Kidney epithelial cell (primary cell): ENCODE data around the gene ABTB2. TPM values are rescaled to one million over a fixed set of nuclear protein-coding genes. Genes with fewer than 3 reads are reported as not detected.

Experiments
- DNase-seq: peaks from one replicate; pipeline ENCODE4 v3.0.0-alpha.2; 2010; ENCODE audit warnings: low read depth
- H3K27me3 ChIP-seq: 2 replicates; pipeline ENCODE4 v1.6.0; 2011; ENCODE audit warnings: low read length; ENCODE audit not compliant: control insufficient read depth, insufficient read depth
- H3K36me3 ChIP-seq: 2 replicates; pipeline ENCODE4 v1.5.1; 2011; ENCODE audit warnings: low read length; ENCODE audit not compliant: control insufficient read depth, insufficient read depth
- H3K4me3 ChIP-seq: 2 replicates; pipeline ENCODE4 v1.5.1; 2011; ENCODE audit warnings: low read depth, mild to moderate bottlenecking, control low read depth, low read length
- CTCF ChIP-seq: IDR thresholded peaks from 2 replicates; pipeline ENCODE4 v1.5.1; 2011; ENCODE audit warnings: mild to moderate bottlenecking, moderate library complexity, low read length, control low read depth, inconsistent platforms; ENCODE audit not compliant: insufficient read depth, poor library complexity, severe bottlenecking
- total RNA-seq: library from RNA; depleted of rRNA; stranded (reverse); fragments of >200 nt; gene quantifications from 2 replicates; pipeline ENCODE4 v1.2.3, GENCODE V29; 2015

The ABTB2 gene
- total RNA-seq, 1 donor from 2014 or later, result 26.8 TPM

GRCh38 chr11:34190192-34191139, 167.3 kb downstream of the ABTB2 start:
- no peak overlapping the region for H3K4me3 ChIP-seq

GRCh38 chr11:34189191-34189590, 168.6 kb downstream of the ABTB2 start:
- TF ChIP-seq CTCF, result no peak
- no peaks in the 10 kb centered on the region for H3K27me3 ChIP-seq
- no peaks in the 10 kb centered on the region for H3K36me3 ChIP-seq
- H3K4me3 ChIP-seq, result no peak overlapping the region
- DNase-seq, result no peak

More at GRCh38 chr11:34190192-34191139, 167.3 kb downstream of the ABTB2 start:
- DNase-seq, result no peak
- TF ChIP-seq CTCF, result no peak
- H3K36me3 ChIP-seq, result no peaks in the 10 kb centered on the region
- no peaks in the 10 kb centered on the region for H3K27me3 ChIP-seq

GRCh38 chr11:34188181-34188580, 169.6 kb downstream of the ABTB2 start:
- Histone ChIP-seq H3K27me3 (no peaks in the 10 kb centered on the region), H3K36me3 (no peaks in the 10 kb centered on the region), H3K4me3 (no peak overlapping the region)
- DNase-seq, result no peak
- no peak for TF ChIP-seq CTCF

- Histone ChIP-seq H3K36me3 (no peaks in the 10 kb centered on the region), H3K27me3 (no peaks in the 10 kb centered on the region), H3K4me3 (no peak overlapping the region)
- no peak for DNase-seq
- TF ChIP-seq CTCF, result no peak
These were observed 171.6 kb downstream of the ABTB2 start for GRCh38 chr11:34185926-34186841.

- H3K36me3 ChIP-seq, result no peaks in the 10 kb centered on the region
- no peak for DNase-seq
- H3K4me3 ChIP-seq, result no peak overlapping the region
- no peak for TF ChIP-seq CTCF
- H3K27me3 ChIP-seq, result no peaks in the 10 kb centered on the region
These were observed 173.2 kb downstream of the ABTB2 start for GRCh38 chr11:34184505-34185015.
